HEK293T (cell line): ENCODE measurements around the gene ZNF805.

ENCODE experiments used
- BHLHE40 ChIP-seq: fragments of 450-650 bp; IDR thresholded peaks from 2 replicates; pipeline ENCODE4 v1.6.1; 2016; ENCODE audit warnings: mild to moderate bottlenecking, moderate library complexity, borderline replicate concordance
- TF ChIP-seq, protein P1 (sequence below): fragments of 450-650 bp; IDR thresholded peaks from 2 replicates; pipeline ENCODE4 v1.6.1; 2016

DNA sequence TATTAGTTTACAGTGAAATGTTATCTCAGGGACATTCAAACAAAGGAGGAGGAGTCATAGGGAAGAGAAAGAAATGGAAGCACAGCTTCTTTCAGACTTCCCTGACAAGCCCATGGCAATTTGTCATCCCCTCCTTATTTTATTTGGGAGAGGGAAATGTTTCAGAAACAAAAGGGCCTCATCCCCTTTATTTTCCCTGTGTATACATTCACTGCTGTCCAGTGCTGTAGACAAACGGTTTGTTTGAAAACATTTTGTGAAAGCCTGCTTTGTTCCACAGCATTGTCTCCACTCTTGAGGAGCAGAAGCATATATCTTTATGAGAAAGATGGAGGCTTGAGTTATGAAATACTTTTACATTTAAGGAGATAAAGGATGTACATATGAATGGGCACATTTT is 52.1 kb downstream of the ZNF805 start:
- TF ChIP-seq, protein P1, sequence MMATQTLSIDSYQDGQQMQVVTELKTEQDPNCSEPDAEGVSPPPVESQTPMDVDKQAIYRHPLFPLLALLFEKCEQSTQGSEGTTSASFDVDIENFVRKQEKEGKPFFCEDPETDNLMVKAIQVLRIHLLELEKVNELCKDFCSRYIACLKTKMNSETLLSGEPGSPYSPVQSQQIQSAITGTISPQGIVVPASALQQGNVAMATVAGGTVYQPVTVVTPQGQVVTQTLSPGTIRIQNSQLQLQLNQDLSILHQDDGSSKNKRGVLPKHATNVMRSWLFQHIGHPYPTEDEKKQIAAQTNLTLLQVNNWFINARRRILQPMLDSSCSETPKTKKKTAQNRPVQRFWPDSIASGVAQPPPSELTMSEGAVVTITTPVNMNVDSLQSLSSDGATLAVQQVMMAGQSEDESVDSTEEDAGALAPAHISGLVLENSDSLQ: no peak
- no peak for TF ChIP-seq BHLHE40
